HepG2 (cell line): ENCODE results near the gene TCFL5. TPM values are rescaled to one million over a fixed set of nuclear protein-coding genes. Genes with fewer than 3 reads are reported as not detected.

Source experiments
- AHR ChIP-seq: IDR thresholded peaks from 2 replicates; pipeline ENCODE4 v1.6.1; 2018; ENCODE audit warnings: missing genetic modification reagents, missing compliant biosample characterization
- CCAR2 ChIP-seq: fragments of 200-400 bp; formaldehyde crosslinking; optimal IDR thresholded peaks from 2 replicates; pipeline ENCODE3; 2018; ENCODE audit warnings: low read depth, mild to moderate bottlenecking, low read length, moderate library complexity
- HCFC1 ChIP-seq: fragments of 150-350 bp; IDR thresholded peaks from 2 replicates; pipeline ENCODE4 v1.6.1; 2014; ENCODE audit warnings: low read depth, low read length
- MATR3 ChIP-seq: sonication (generic); formaldehyde crosslinking; IDR thresholded peaks from 2 replicates; pipeline ENCODE4 v1.4.0; 2020; ENCODE audit warnings: missing genetic modification reagents
- MEIS2 ChIP-seq: sonication (generic); formaldehyde crosslinking; IDR thresholded peaks from 2 replicates; pipeline ENCODE4 v1.9.0; 2021; ENCODE audit warnings: mild to moderate bottlenecking, missing genetic modification reagents
- NCOA1 ChIP-seq: sonication (generic); formaldehyde crosslinking; IDR thresholded peaks from 2 replicates; pipeline ENCODE4 v1.9.0; 2021; ENCODE audit warnings: missing genetic modification reagents
- NFATC3 ChIP-seq: sonication (generic); formaldehyde crosslinking; IDR thresholded peaks from 2 replicates; pipeline ENCODE4 v1.5.1; 2020; ENCODE audit warnings: mild to moderate bottlenecking, missing genetic modification reagents
- PITX1 ChIP-seq: sonication (generic); formaldehyde crosslinking; IDR thresholded peaks from 2 replicates; pipeline ENCODE4 v1.5.1; 2020; ENCODE audit warnings: mild to moderate bottlenecking, missing genetic modification reagents
- SMAD9 ChIP-seq: sonication (generic); formaldehyde crosslinking; IDR thresholded peaks from 2 replicates; pipeline ENCODE4 v1.5.1; 2020; ENCODE audit warnings: mild to moderate bottlenecking, missing genetic modification reagents
- SNAI1 ChIP-seq: sonication (generic); formaldehyde crosslinking; IDR thresholded peaks from 2 replicates; pipeline ENCODE4 v1.5.0; 2020; ENCODE audit warnings: mild to moderate bottlenecking, missing genetic modification reagents, borderline replicate concordance
- TARDBP ChIP-seq: sonication (generic); formaldehyde crosslinking; IDR thresholded peaks from 2 replicates; pipeline ENCODE4 v1.8.0; 2022; ENCODE audit warnings: mild to moderate bottlenecking, missing genetic modification reagents
- ZFP37 ChIP-seq: sonication (generic); formaldehyde crosslinking; IDR thresholded peaks from 2 replicates; pipeline ENCODE4 v1.4.0; 2020; ENCODE audit warnings: missing genetic modification reagents, borderline replicate concordance
- ZNF10 ChIP-seq: sonication (generic); formaldehyde crosslinking; IDR thresholded peaks from 2 replicates; pipeline ENCODE4 v1.4.0; 2020; ENCODE audit warnings: mild to moderate bottlenecking, low read depth, missing genetic modification reagents, borderline replicate concordance
- ZNF143 ChIP-seq: sonication (generic); formaldehyde crosslinking; IDR thresholded peaks from 2 replicates; pipeline ENCODE4 v1.4.0; 2020; ENCODE audit warnings: missing genetic modification reagents
- ZNF264 ChIP-seq: sonication (generic); formaldehyde crosslinking; IDR thresholded peaks from 2 replicates; pipeline ENCODE4 v1.4.0; 2020; ENCODE audit warnings: missing genetic modification reagents
- ZNF44 ChIP-seq: sonication (generic); formaldehyde crosslinking; IDR thresholded peaks from 2 replicates; pipeline ENCODE4 v1.5.1; 2020; ENCODE audit warnings: mild to moderate bottlenecking, missing genetic modification reagents
- ZNF460 ChIP-seq: sonication (generic); formaldehyde crosslinking; IDR thresholded peaks from 2 replicates; pipeline ENCODE4 v1.5.1; 2020; ENCODE audit warnings: missing genetic modification reagents, mild to moderate bottlenecking, borderline replicate concordance
- ZNF652 ChIP-seq: IDR thresholded peaks from 2 replicates; pipeline ENCODE4 v1.6.1; 2016; ENCODE audit warnings: low read depth, borderline replicate concordance
- ZSCAN30 ChIP-seq: sonication (generic); formaldehyde crosslinking; IDR thresholded peaks from 2 replicates; pipeline ENCODE4 v1.5.0; 2020; ENCODE audit warnings: mild to moderate bottlenecking, missing genetic modification reagents
- polyA plus RNA-seq, 8 experiments: library from polyadenylated mRNA; depleted of rRNA in 3 of 8; stranded (reverse) in 7 of 8; unstranded in 1 of 8; fragments of >200 nt; fragmentation: Illumina TruSeq in 4 of 8; extraction: Trizol in 4 of 8; gene quantifications; 2 replicates each; pipeline versions ENCODE4 v1.2.1 to v1.2.3, GENCODE V29; 2011 to 2016; ENCODE audit warnings: low read depth in 4 of 8, missing spikeins in 1 of 8, mixed read lengths in 1 of 8; ENCODE audit not compliant: insufficient read depth in 1 of 8
- total RNA-seq, 5 experiments: library from RNA; depleted of rRNA; stranded (reverse); fragments of >200 nt; fragmentation: Illumina TruSeq; extraction: Trizol; gene quantifications; 2 replicates each; pipeline ENCODE4 v1.2.3, GENCODE V29; 2016; ENCODE audit warnings: low read depth in 1 of 5
- TF ChIP-seq, protein P1 (sequence below): sonication (generic); formaldehyde crosslinking; IDR thresholded peaks from 2 replicates; pipeline ENCODE4 v1.4.0; 2020; ENCODE audit warnings: low read depth, mild to moderate bottlenecking, missing genetic modification reagents
- TF ChIP-seq, protein P2 (sequence below): sonication (generic); formaldehyde crosslinking; conservative IDR thresholded peaks from 2 replicates; pipeline ENCODE4 v1.4.0; 2020; ENCODE audit warnings: missing genetic modification reagents
- TF ChIP-seq, protein P3 (sequence below): sonication (generic); formaldehyde crosslinking; IDR thresholded peaks from 2 replicates; pipeline ENCODE4 v1.5.1; 2020; ENCODE audit warnings: missing genetic modification reagents, mild to moderate bottlenecking, borderline replicate concordance
- TF ChIP-seq, protein P4 (sequence below): conservative IDR thresholded peaks from 2 replicates; pipeline ENCODE4 v1.6.1; 2018; ENCODE audit warnings: missing genetic modification reagents
- TF ChIP-seq, protein P5 (sequence below): sonication (generic); formaldehyde crosslinking; IDR thresholded peaks from 2 replicates; pipeline ENCODE4 v1.4.0; 2020; ENCODE audit warnings: missing genetic modification reagents

The TCFL5 gene
- total and polyA plus RNA-seq, 2 of the 13 experiments (the other 11 are each of a cell fraction or from before 2014, with no cell fraction given) = 14.8 to 20.0 TPM

DNA sequence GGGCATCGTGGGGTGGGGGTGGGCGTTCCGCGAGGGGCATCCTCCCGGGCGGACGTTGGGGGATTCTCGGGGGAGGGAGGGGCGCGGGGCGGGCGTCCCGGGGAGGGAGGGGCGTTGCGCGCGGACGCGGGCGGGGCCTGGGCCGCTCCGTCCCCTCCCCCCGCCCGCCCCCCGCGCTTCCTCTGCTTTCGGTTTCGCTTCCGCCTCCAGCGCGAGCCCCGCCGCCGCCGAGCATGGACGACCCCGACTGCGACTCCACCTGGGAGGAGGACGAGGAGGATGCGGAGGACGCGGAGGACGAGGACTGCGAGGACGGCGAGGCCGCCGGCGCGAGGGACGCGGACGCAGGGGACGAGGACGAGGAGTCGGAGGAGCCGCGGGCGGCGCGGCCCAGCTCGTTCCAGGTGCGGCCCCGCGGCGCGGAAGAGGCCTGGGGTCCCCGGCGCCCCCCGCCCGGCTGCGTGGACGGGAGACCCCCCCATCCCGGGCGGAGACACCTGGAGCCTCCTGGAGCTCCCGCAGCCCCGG, 56.9 kb downstream of the TCFL5 start, which contains the start of gene OGFR (continued):
- TF ChIP-seq, protein P1, sequence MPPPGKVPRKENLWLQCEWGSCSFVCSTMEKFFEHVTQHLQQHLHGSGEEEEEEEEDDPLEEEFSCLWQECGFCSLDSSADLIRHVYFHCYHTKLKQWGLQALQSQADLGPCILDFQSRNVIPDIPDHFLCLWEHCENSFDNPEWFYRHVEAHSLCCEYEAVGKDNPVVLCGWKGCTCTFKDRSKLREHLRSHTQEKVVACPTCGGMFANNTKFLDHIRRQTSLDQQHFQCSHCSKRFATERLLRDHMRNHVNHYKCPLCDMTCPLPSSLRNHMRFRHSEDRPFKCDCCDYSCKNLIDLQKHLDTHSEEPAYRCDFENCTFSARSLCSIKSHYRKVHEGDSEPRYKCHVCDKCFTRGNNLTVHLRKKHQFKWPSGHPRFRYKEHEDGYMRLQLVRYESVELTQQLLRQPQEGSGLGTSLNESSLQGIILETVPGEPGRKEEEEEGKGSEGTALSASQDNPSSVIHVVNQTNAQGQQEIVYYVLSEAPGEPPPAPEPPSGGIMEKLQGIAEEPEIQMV (CRISPR knock-in tag) = no peak; the same call in 1 of the 2 replicates
- TF ChIP-seq ZNF460 (CRISPR knock-in tag) = no peak
- no peak for TF ChIP-seq SNAI1 (CRISPR knock-in tag)
- TF ChIP-seq ZSCAN30 (CRISPR knock-in tag) = no peak
- no peak for TF ChIP-seq HCFC1
- no peak for TF ChIP-seq NCOA1 (CRISPR knock-in tag)
- TF ChIP-seq, protein P2, sequence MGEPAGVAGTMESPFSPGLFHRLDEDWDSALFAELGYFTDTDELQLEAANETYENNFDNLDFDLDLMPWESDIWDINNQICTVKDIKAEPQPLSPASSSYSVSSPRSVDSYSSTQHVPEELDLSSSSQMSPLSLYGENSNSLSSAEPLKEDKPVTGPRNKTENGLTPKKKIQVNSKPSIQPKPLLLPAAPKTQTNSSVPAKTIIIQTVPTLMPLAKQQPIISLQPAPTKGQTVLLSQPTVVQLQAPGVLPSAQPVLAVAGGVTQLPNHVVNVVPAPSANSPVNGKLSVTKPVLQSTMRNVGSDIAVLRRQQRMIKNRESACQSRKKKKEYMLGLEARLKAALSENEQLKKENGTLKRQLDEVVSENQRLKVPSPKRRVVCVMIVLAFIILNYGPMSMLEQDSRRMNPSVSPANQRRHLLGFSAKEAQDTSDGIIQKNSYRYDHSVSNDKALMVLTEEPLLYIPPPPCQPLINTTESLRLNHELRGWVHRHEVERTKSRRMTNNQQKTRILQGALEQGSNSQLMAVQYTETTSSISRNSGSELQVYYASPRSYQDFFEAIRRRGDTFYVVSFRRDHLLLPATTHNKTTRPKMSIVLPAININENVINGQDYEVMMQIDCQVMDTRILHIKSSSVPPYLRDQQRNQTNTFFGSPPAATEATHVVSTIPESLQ = no peak
- no peak for TF ChIP-seq SMAD9 (CRISPR knock-in tag)
- no peak; the same call in 1 of the 2 replicates for TF ChIP-seq MATR3 (CRISPR knock-in tag)
- TF ChIP-seq, protein P3, sequence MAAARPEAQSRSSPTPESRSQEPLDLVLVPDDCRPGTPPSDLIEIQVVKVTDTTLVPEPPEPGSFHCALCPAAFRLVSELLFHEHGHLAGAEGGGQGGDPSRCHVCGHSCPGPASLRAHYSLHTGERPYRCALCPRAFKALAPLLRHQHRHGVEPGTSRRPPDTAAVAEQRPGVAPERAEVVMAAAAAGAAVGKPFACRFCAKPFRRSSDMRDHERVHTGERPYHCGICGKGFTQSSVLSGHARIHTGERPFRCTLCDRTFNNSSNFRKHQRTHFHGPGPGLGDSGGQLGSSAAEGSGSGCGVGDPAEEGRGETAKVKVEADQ (CRISPR knock-in tag) = no peak; the same call in 1 of the 2 replicates
- TF ChIP-seq NFATC3 (CRISPR knock-in tag) = no peak
- TF ChIP-seq ZNF10 (CRISPR knock-in tag) = no peak
- TF ChIP-seq ZNF652 (CRISPR knock-in tag) = no peak
- peak; percentile 58; the same call in 1 of the 2 replicates for TF ChIP-seq TARDBP (CRISPR knock-in tag)
- peak; percentile 17 for TF ChIP-seq PITX1 (CRISPR knock-in tag)
- no peak for TF ChIP-seq ZNF264 (CRISPR knock-in tag)
- peak; percentile 43; the same call in 1 of the 2 replicates for TF ChIP-seq AHR (CRISPR knock-in tag)
- TF ChIP-seq, protein P4, sequence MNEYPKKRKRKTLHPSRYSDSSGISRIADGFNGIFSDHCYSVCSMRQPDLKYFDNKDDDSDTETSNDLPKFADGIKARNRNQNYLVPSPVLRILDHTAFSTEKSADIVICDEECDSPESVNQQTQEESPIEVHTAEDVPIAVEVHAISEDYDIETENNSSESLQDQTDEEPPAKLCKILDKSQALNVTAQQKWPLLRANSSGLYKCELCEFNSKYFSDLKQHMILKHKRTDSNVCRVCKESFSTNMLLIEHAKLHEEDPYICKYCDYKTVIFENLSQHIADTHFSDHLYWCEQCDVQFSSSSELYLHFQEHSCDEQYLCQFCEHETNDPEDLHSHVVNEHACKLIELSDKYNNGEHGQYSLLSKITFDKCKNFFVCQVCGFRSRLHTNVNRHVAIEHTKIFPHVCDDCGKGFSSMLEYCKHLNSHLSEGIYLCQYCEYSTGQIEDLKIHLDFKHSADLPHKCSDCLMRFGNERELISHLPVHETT (CRISPR knock-in tag) = no peak
- no peak for TF ChIP-seq ZFP37
- TF ChIP-seq, protein P5, sequence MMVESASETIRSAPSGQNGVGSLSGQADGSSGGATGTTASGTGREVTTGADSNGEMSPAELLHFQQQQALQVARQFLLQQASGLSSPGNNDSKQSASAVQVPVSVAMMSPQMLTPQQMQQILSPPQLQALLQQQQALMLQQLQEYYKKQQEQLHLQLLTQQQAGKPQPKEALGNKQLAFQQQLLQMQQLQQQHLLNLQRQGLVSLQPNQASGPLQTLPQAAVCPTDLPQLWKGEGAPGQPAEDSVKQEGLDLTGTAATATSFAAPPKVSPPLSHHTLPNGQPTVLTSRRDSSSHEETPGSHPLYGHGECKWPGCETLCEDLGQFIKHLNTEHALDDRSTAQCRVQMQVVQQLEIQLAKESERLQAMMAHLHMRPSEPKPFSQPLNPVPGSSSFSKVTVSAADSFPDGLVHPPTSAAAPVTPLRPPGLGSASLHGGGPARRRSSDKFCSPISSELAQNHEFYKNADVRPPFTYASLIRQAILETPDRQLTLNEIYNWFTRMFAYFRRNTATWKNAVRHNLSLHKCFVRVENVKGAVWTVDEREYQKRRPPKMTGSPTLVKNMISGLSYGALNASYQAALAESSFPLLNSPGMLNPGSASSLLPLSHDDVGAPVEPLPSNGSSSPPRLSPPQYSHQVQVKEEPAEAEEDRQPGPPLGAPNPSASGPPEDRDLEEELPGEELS = no peak
- no peak for TF ChIP-seq ZNF44 (CRISPR knock-in tag)
- peak; percentile 66; the same call in 1 of the 2 replicates for TF ChIP-seq MEIS2 (CRISPR knock-in tag)
- no peak for TF ChIP-seq ZNF143
- no peak for TF ChIP-seq CCAR2
